Activated CD8-positive, alpha-beta memory T cell treated with anti-CD3 and anti-CD28 coated beads, Interleukin-2, amount 50 U/mL, for 1 hour (primary cell): ENCODE data around the gene NLN.

ENCODE experiments used
- DNase-seq: peaks from one replicate; pipeline ENCODE4 v3.0.0-alpha.2; 2020; ENCODE audit errors: extremely low read depth

Gene NLN

DNA sequence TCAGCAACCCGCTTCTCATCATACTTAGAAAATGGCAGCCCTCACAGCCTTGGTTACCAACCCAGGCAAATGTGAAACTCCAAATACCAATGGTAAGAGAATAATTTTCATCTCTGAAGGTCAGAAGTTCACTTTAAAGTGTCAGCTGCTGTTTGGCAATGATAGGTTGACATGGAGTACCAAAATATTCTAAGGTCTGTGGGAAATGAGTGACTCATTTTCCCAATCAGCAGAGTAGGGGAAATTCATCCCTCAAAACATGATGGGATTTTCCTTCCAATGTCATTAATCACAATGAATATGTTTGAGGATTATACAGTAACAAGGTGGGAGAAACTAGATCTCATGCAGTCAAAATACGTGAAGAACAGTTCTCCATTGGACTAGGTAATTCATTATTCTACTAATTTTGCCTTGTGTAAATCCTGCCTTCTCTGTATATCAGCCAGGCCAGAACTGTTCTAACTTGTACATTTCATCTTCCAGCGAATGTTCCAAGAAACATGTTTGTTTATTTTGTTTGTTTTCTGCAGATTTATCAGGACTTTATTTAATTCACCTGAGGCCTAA is 151.3 kb downstream of the NLN start:
- DNase-seq: no peak

DNA sequence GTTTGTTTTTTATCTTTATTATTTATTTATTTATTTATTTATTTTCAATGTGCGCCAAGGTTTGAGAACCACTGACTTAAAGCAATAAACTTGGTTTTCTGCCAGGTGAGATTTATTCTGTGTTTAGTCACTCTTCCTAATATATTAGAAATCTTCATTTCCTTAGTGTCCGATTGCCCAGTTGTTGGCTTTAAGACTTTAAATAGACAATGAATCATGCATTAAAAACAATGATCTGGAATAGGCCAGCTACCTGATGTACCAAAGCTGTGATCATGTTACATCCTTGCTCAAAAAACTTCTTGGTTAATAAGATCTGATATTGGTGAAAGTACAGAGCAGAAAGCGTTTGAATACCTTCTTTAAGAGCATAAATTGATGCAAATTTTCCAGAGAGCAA is 152.2 kb downstream of the NLN start:
- no peak for DNase-seq

DNA sequence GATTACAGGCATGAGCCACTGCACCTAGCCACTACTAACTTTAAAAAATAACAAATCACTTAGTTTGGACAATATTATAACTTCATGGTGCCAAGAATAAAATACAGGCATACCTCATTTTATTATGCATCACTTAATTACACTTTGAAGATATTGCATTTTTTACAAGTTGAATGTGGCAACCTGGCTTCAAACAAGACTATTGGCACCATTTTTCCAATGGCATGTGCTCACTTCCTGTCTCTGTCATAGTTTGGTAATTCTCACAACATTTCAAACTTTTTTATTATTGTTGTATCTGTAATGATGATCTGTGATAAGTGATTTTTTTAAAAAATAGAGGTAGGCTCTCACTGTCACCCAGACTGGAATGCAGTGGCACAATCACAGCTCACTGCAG is 154.5 kb downstream of the NLN start:
- no peak for DNase-seq

DNA sequence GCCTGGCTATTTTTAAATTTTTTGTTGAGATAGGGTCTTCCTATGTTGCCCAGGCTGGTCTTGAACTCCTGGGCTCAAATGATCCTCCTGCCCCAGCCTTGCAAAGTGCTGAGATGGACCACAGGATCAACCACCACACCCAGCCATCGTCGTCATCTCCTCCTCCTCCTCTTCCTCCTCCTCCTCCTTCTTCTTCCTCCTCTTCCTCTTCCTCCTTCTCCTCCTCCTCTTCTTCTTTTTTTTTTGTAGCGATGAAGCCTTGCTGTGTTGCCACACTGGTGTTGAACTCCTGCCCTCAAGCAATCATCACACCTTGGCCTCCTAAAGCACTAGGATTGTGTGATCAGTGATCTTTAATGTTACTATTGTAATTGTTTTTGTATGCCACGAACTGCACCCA is 155.0 kb downstream of the NLN start:
- DNase-seq: no peak
